GM19193 (cell line): Measurements from ENCODE around the gene TTC13.

Experiments used
- POLR2A ChIP-seq: IDR thresholded peaks from 4 replicates; pipeline ENCODE4 v1.6.1; 2011; ENCODE audit not compliant: insufficient read depth, insufficient read length; ENCODE audit errors: extremely low read depth

TTC13 gene

GRCh38 chr1:230865062-230865817 is 113.4 kb downstream of the TTC13 start:
- TF ChIP-seq POLR2A, result no peak

GRCh38 chr1:230864441-230864840 is 114.2 kb downstream of the TTC13 start:
- no peak for TF ChIP-seq POLR2A

- no peak for TF ChIP-seq POLR2A
Observed at GRCh38 chr1:230863449-230863848, 115.2 kb downstream of the TTC13 start.

GRCh38 chr1:230861970-230862595 is 116.6 kb downstream of the TTC13 start:
- TF ChIP-seq POLR2A, result no peak

GRCh38 chr1:230861489-230861888 is 117.2 kb downstream of the TTC13 start:
- no peak for TF ChIP-seq POLR2A

GRCh38 chr1:230860617-230861384 is 117.9 kb downstream of the TTC13 start:
- no peak for TF ChIP-seq POLR2A

- TF ChIP-seq POLR2A, result no peak
Observed at GRCh38 chr1:230858918-230859729, 119.5 kb downstream of the TTC13 start.

- TF ChIP-seq POLR2A, result no peak
Observed at GRCh38 chr1:230858236-230858820, 120.3 kb downstream of the TTC13 start.

- TF ChIP-seq POLR2A, result no peak
Observed at GRCh38 chr1:230857822-230858221, 120.8 kb downstream of the TTC13 start.

GRCh38 chr1:230857077-230857476 is 121.6 kb downstream of the TTC13 start:
- TF ChIP-seq POLR2A, result no peak
